PFSK-1 (cell line): ENCODE results near the gene RUBCN. TPM values are rescaled to one million over a fixed set of nuclear protein-coding genes. Genes with fewer than 3 reads are reported as not detected.

Experiments
- FOXP2 ChIP-seq: optimal IDR thresholded peaks from 2 replicates; pipeline ENCODE3; 2011; ENCODE audit warnings: borderline replicate concordance, control low read depth, inconsistent platforms; ENCODE audit not compliant: insufficient read depth; ENCODE audit errors: extremely low read length, extremely low read depth
- POLR2AphosphoS5 ChIP-seq: IDR thresholded peaks from 2 replicates; pipeline ENCODE4 v1.6.1; 2012; ENCODE audit warnings: low read depth, mild to moderate bottlenecking, control low read depth, low read length, moderate library complexity
- SIN3A ChIP-seq: IDR thresholded peaks from 2 replicates; pipeline ENCODE4 v1.6.1; 2012; ENCODE audit warnings: mild to moderate bottlenecking, low read length, moderate library complexity, borderline replicate concordance; ENCODE audit not compliant: insufficient read depth
- TAF1 ChIP-seq: IDR thresholded peaks from 2 replicates; pipeline ENCODE4 v1.6.1; 2012; ENCODE audit warnings: low read length, control low read depth, borderline replicate concordance; ENCODE audit not compliant: insufficient read depth
- polyA plus RNA-seq: library from polyadenylated mRNA; unstranded; fragments of >200 nt; gene quantifications from one replicate; pipeline ENCODE4 v1.2.1, GENCODE V29; 2012; ENCODE audit warnings: low read depth, missing spikeins; ENCODE audit not compliant: insufficient read length
- TF ChIP-seq, protein P1 (sequence below), 2 experiments: IDR thresholded peaks; 2 replicates each; pipeline versions ENCODE4 v1.6.1 to v1.8.0; 2011 to 2012; ENCODE audit warnings: low read depth in 2 of 2, low read length in 2 of 2, control low read depth in 1 of 2, inconsistent platforms in 1 of 2, mild to moderate bottlenecking in 1 of 2, moderate library complexity in 1 of 2; ENCODE audit not compliant: insufficient read depth in 1 of 2

RUBCN gene
- polyA plus RNA-seq = 8.4 TPM

- TF ChIP-seq TAF1 (peak; percentile 58; the same call in 1 of the 2 replicates), POLR2AphosphoS5 (peak; percentile 80), FOXP2 (peak; percentile 48)
- TF ChIP-seq, protein P1, sequence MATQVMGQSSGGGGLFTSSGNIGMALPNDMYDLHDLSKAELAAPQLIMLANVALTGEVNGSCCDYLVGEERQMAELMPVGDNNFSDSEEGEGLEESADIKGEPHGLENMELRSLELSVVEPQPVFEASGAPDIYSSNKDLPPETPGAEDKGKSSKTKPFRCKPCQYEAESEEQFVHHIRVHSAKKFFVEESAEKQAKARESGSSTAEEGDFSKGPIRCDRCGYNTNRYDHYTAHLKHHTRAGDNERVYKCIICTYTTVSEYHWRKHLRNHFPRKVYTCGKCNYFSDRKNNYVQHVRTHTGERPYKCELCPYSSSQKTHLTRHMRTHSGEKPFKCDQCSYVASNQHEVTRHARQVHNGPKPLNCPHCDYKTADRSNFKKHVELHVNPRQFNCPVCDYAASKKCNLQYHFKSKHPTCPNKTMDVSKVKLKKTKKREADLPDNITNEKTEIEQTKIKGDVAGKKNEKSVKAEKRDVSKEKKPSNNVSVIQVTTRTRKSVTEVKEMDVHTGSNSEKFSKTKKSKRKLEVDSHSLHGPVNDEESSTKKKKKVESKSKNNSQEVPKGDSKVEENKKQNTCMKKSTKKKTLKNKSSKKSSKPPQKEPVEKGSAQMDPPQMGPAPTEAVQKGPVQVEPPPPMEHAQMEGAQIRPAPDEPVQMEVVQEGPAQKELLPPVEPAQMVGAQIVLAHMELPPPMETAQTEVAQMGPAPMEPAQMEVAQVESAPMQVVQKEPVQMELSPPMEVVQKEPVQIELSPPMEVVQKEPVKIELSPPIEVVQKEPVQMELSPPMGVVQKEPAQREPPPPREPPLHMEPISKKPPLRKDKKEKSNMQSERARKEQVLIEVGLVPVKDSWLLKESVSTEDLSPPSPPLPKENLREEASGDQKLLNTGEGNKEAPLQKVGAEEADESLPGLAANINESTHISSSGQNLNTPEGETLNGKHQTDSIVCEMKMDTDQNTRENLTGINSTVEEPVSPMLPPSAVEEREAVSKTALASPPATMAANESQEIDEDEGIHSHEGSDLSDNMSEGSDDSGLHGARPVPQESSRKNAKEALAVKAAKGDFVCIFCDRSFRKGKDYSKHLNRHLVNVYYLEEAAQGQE (IDR thresholded peaks at IDR 0.05; ENCODE audit: insufficient read depth in 1 of 2, low read depth in 2 of 2, low read length in 2 of 2) = no peak
These were observed at the start of gene RUBCN for GRCh38 chr3:197736491-197737318. Gene RUBCN, minus strand, starts transcription at chr3:197736904. Its CDS starts 185 bp downstream, at chr3:197736719.

- no peak for TF ChIP-seq SIN3A
- TF ChIP-seq, protein P1 (IDR thresholded peaks at IDR 0.05; ENCODE audit: insufficient read depth in 1 of 2, low read depth in 2 of 2, low read length in 2 of 2) = no peak
- TF ChIP-seq FOXP2 = no peak
- TF ChIP-seq POLR2AphosphoS5 = no peak
These were observed 47.4 kb upstream of the RUBCN start for GRCh38 chr3:197784019-197784585.

DNA sequence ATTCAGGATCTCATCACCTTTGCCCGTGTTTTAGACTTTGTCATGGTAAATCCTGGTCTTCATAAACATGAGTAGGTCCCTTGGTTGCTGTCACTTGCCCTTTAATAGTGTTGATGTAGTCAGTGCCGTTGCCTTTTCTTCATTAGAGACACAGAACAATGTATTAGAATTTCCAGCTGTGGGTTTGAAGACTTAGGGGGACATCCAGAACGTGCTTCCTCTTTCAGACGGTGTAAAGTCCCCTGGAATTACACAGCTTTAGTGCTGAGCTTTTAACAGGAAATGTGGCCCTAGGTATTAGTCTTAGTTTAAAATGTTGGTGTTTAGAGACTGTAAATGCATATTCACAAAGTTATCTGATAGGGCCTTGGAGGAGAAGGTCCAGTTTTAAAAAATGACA lies 45.5 kb upstream of the RUBCN start:
- no peak for TF ChIP-seq TAF1
- TF ChIP-seq, protein P1 (IDR thresholded peaks at IDR 0.05; ENCODE audit: insufficient read depth in 1 of 2, low read depth in 2 of 2, low read length in 2 of 2) = no peak
- no peak for TF ChIP-seq FOXP2
- no peak for TF ChIP-seq POLR2AphosphoS5
- TF ChIP-seq SIN3A = no peak

- TF ChIP-seq, protein P1 (IDR thresholded peaks at IDR 0.05; ENCODE audit: insufficient read depth in 1 of 2, low read depth in 2 of 2, low read length in 2 of 2) = no peak
- no peak for TF ChIP-seq SIN3A
- TF ChIP-seq TAF1 = no peak
- no peak for TF ChIP-seq FOXP2
- no peak for TF ChIP-seq POLR2AphosphoS5
These were observed 38.6 kb upstream of the RUBCN start for GRCh38 chr3:197775317-197775716.
